Measurements from ENCODE around the gene C19orf67.

C19orf67 gene

DNA sequence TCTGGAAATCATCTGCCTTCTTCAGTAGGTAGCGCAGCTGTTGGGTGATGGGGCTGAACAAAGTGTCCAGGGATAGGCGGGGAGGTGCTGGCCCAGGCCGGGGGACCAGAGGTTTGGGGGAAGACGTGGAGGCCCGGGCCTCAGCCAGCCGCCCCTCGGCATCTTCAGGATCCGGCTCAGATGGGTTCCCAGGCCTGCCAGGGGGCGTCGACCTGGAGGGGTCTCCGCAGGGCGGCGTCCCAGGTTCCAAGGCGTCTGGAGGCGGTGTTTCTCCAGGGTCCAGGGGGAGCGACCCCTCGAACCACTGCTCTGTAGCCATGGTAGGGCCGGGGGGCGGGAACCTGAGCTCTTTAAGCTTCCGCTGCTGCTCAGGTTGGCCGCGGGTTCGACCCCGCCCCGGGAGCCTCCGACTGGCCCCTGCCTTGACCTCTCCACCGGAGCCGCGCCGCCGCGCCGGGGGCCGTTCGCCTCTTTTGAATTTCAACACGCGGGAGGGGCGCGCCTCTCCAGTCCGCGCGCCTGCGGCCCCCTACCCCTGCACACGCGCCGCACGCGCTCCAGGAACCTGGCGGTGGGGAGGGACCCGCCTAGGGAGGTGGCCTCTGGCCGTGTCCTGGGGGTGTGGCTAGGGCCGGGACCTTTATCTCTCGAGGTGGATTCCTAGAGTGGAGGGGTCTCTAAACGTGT is at the start of gene C19orf67:
Gene C19orf67 (minus strand): TSS at position 475 of the 687 bp plus-strand sequence. CDS start 156 bp downstream, at position 319.
- no peak for DNase-seq

DNA sequence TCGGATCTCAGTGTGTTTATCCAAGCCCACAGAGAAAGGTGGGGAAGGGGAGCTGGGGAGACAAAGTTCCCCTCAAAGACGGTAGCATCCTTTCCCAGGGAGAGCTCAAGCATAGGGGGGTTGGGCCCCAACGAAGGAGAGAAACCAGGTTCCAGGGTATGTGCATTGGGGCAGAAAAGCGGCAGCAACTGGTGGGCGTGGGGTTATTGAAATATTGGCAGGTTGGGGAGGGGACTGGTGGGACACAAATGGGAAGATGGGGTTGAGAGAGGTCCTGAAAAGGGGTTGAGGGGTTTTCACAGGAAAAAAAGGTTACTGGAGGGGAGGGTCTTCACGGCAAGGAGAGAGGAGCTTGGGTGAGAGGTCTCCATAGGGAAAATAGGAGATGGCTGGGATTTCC is 49.8 kb upstream of the C19orf67 start:
- DNase-seq, result no peak

DNA sequence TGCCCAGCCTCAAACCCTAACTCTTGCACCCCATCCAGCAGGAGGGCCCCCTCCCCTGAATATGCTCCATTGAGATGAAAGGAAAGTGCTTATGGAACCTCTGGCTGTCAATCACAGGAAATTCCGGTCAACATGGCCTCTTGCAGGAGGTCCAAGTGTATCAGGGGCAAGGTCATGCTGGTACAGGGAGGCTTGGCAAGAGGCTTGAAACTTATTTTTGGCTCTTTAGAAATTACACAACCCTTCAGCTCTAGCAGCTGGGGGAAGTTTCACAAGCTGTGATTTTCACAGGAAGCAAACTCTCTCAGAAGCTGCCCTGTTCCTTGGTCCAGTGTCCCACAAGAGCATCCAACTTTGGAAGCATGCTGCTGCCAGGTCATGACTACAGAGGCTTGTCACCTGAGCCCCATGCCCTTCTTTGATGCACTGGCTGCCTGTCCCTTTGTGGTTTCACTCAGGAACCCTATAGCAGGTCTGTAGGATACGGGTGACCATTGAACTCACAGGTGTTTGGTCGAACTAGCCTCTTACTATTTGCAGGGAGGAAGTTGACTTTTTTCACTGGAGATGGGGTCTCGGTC is 42.4 kb upstream of the C19orf67 start:
- peak in 1 of 2 donors; percentile 29 for DNase-seq

DNA sequence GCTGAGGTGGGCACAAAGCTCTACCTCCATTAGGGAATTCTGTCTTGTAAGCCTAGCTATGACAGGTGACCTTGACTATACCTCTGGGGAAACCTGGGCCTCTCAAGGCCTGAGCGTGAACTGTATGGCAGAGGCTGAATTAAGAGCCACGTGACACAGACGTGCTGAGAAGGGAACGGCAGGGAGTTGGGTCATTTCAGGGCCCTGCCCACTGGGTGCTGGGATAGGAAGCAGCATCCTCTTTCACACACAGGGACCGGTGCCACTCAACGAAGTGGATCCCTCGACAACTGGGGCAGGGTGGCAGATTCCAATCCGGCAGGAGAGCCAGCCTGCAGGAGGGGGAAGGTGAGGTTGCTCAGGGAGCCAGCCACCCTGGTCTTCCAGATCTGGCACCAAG is 41.6 kb upstream of the C19orf67 start:
- DNase-seq, result peak in 1 of 2 donors; percentile 41

DNA sequence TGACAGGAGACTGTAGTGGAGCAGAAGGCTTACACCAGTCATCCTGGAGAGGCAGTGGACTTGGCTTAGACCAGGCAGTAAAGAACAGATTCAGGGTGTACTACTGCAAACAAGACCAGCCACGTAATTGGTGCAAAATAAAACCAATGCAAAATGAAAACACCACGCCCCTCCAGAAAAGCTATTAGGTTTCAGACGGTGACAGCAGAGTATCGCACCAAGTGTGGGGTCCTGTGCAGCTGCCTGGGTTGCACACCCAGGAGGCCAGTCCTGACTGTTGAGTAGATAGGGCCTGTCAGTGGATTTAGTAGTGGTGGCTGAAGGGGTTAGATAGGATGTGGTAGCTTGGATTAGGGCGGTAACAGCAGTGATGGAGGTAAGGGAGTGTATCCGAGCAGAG is 37.3 kb upstream of the C19orf67 start:
- no peak for DNase-seq

DNA sequence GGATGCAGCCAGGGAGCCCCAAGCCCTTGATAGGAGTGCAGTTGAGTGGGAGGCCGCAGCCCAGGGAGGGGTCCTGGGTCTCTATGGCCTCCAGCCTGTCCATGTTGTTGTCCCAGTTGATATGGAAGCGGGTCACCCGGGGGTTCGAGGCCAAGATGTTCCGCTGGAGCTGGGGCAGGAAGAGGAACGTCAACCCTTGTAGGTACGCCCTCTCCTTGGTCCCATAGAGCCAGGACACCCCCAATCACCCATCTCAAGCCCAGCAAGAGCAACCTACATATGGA is 34.9 kb upstream of the C19orf67 start:
- DNase-seq, result no peak

DNA sequence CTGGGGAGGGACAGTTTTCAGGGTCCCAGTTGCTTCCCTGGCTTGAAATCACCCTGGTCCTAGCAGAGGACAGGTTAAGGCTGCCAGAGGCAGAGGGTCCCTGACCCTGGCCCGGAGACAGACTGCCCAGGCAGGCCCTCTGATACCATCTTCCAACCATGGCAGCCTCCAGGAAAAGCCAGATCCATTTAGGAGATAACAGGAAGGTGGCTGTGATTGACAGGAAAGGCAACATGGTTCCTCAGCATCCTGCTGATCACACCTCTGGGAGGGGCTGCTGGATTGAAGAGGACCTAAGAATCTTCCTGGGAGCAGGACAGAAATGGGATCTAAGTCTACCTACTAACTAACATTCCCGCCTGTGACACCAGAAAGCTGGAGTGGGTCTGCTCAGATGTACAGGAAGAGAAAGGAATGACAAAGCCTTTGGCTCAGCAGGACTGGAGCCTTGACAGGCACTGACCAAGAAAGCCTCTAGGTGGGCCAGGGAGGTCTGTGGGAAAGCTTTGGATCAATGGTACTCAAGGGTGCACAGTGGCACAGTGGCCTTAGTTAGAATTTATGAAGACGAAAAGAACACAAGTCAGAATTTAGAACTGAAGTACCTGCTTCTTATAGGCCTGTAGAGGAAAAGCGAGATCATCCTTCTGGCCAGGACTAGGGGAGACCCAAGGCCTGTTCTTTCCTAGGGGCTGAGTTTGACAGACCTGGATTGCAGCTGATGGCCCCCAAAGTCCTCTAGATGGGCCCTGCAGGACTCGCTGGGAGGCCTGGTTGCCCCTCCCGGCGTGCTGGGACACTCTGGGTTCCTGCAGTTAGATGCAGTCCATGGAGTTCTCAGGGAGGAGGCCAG is 34.3 kb upstream of the C19orf67 start:
- no peak for DNase-seq

DNA sequence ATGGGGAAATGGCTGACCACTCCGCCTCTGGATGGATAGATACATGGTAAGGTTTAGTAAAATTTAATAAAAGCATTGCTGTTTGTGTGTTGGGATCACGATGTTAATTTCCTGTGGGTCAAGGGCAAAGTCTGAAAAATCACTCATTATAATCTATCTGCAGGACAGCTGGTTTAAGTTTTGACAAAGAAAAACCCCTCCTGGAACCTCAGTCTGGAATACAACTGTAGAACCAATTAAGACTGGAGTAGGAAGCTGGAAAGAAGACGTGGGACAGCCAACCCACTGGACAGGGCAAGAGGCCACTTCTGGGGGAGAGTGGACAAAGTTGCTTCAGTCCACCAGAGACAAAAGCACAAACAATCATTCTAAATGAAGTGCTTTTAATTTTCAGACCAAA is 33.6 kb upstream of the C19orf67 start:
- DNase-seq, result no peak

DNA sequence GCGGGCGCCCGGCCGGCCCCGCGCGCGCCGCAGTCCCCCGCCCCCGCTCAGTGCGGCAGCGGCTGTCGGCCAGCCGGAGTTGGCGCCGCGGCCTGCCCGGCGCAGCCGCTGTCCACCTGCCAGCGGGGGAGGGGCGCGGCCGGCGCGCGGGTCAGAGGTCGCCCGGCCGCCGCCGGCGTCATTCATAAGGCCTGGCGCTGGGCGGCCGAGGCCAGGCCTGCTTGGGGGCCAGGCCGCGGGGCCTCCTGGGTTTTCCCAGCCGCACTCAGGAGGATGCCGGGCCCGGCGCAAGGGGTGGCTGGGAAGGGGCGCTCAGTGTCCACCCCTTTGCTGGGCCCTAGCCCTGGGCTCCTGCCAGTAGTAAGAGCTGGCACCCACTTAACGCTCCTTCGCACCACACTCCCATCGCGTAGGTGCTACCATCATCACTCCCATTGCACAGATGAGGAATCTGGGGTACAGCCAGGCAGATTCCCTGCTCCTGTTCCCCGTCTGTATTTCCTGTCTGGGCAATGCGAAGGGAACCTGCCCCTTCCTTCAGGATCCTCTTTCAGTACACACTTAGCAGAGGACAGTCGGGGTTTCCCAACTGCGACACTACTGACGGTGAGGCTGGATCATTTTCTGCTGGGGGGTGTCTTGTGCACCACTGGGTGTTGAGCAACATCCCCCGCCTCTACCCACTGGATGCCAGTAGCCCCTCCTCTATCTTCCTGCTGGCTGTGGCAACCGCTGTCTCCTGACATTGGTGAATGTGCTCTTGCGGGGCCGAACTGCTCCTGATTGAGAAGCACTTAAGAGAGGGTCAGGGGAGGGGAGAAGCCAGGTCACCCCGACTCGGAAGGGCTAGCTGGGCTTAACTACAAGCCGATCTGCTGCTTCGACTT is 32.8 kb upstream of the C19orf67 start:
- peak; percentile 59 to 80 for DNase-seq

DNA sequence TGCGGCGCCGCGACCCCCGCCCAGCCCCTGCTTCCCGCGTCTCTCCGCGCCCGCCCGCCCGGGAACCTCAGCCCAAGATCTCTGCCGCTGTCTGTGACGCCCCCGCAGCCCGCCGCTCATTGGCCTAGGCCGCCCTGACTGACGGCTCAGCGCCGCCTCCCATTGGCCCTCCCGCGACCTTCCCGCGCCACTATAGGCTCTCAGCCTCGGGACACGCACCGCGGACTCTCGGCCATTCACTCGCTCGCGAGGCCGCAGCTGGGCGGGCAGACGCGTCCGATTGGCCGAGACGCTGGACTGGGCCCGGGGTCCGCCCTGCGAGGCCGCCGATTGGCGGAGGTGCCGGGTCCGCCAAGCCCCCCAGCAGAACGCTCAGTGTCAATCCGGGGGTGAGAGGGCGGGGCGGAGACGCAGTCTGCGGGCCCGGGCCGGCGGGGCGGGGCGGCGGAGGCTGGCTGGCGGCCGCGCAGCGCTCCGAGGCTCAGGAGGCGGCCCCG is 32.1 kb upstream of the C19orf67 start, which contains the start of gene PRKACA:
Gene PRKACA (minus strand): TSS at position 95 of the 497 bp plus-strand sequence. CDS start 215 bp downstream, outside the sequence.
- peak; percentile 98 to 99 for DNase-seq

DNA sequence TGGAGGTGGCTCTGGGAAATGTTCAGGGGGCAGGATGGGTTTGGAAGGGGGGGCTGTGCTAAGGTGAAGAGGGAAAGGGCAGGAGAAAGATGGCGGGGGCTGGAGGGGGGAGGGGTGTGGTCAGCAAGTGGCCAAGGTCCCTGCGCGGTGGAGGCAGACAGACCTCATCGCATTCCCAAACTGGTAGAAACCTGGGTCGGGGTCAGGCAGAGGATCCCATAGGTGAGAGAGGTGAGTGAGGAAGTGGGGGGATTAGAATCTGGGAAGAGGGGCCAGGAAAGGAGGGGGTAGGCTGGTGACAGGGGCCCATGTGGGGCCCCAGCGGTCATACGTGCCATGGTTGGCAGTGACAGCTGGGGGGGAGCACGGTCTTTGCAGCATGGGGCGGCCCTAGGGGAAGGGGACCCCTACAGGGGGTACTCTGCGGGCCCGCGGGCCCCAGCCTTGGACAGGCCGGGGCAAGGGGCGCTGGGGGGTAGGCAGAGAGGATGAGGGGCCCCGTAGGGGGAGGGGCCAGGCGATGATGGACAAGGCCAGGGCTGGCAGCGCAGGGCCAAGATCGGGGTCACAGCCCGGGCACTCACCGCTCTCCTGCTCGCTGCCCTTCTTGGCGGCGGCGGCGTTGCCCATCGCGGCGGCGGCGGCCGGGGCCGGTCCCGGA is 31.5 kb upstream of the C19orf67 start:
- DNase-seq, result no peak

DNA sequence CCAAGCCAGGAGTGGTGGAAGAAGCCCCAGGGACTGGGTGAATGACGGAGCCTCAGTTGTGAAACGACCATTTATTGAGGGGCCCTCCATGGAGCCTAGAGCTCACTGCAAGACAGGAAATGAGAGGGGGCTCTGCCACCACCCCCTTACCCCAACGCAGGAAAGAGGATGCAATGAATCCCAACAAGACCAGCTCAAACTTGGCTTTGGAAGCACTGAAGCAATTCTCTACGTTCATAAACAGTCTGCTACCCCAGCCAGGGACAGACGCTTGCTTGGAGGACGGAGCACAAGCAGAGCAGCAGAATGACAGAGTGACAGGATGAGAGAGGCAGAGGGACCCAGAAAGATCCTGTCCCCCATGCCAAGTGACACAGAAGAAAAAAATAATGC is 30.9 kb upstream of the C19orf67 start:
- no peak for DNase-seq

DNA sequence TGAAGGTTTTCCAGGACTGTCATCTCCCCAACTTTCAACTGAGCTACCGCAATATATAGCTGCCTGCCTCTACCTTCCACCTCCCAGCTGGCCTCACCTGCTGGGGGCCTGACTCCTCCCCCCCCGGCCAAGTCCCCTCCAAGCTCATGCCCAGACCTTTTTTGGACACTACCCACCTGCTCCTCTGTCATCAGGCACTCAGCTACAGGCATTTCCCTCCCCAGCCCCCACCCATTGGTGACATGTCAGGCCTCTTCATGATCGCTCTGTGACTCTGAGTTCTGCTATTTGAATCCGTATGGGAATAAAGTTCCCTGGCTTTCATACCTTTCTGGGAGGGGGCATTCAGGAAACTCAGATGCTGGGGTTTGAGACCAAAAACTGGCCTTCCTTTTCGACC is 30.2 kb upstream of the C19orf67 start:
- no peak for DNase-seq

DNA sequence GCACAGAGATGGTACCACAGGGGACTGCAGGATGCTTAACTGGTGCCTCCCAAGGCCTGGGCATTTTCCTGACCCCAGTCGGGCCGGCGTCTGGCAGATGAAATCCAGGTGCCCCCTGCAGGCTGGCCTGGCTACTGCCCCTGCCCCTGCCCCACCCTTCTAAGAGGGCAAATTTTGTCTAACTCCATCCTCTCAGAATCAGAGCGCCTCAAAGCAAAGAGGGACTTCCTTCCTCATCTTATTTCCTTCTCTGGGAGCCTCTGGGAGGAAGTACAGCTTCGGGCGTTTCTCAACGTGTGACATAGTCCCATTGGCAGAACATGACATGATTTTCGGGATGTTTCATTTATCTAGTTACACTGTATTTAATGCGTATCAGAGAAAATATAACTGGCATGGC is 29.3 kb upstream of the C19orf67 start:
- peak; percentile 61 to 62 for DNase-seq

DNA sequence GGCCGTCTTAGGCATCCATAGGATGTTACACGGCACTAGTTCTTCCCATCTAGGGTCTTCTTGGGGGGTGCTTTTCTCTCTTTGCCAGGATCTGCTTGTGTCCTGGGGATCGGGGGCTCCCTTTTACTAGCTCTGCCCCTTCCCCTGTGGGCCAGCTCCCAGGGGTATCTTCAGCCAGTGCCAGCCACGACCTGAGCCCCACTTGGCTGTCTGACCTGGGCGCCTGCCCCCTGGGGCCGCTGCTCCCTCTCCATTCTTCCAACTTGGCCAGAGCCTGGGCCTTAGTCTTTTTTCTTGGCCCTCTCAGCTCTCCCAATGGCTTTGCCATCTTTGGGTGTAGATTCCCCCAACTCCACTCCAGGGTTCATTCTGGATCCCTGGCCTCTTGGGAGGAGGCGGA is 28.9 kb upstream of the C19orf67 start:
- no peak for DNase-seq

DNA sequence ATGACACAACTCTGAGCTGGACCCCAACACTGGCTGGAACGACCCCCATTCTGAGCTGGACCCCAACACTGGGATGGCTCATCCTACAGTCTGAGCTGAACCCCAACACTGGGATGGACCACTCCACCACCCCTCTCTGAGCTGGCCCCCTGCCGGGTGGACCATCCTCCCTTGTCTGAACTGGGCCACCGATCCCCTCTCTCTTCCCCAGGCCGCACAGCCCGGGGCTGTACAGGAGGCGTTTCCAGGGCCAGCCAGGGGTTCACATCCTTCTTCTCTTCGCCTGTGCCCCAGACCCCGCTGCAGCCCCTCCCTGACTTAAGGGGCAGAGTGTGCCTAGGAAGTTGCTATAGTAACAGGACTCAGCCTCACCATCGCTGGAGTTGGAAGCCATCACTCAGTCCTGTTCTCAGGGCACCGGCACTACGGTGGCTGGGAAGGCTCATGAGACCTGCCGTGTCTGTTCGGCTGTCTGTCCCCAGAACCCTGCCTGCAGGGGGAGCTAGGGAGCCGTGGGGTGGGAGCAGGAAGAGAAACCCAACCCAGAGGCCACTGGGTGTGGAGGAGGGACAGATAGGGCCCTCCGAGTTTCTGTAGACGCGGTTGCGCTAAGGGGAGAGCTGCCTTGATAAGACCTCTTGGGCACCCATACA is 28.3 kb upstream of the C19orf67 start:
- peak; percentile 38 to 53 for DNase-seq

DNA sequence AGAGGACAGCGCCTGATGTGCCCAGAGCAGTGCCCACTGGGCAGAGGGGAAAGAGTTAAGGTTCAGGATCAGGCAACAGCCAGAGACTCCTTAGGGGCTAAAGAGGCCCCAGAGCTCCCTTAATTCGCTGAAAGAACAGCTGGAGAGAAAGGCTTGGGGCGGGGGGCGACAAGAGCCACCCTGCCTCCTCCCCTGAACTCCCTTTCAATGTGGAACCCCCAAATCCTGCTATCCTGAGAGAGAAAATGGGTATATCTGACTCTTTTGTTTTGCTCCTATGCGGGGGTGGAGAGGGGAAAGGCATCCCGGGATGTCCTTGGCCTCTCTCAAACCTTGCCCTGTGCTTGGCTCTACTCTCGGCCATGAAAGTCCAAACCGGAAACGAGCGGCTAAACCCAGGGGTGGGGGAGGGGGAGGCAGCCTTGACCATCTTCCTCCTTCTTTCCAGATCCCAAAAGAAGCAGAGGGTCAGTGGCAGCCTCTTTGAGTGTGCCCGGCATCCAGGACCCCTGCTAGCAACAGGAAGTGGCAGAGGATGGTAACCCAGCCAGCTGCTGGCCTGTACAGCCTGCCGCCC is 27.3 kb upstream of the C19orf67 start:
- no peak for DNase-seq

DNA sequence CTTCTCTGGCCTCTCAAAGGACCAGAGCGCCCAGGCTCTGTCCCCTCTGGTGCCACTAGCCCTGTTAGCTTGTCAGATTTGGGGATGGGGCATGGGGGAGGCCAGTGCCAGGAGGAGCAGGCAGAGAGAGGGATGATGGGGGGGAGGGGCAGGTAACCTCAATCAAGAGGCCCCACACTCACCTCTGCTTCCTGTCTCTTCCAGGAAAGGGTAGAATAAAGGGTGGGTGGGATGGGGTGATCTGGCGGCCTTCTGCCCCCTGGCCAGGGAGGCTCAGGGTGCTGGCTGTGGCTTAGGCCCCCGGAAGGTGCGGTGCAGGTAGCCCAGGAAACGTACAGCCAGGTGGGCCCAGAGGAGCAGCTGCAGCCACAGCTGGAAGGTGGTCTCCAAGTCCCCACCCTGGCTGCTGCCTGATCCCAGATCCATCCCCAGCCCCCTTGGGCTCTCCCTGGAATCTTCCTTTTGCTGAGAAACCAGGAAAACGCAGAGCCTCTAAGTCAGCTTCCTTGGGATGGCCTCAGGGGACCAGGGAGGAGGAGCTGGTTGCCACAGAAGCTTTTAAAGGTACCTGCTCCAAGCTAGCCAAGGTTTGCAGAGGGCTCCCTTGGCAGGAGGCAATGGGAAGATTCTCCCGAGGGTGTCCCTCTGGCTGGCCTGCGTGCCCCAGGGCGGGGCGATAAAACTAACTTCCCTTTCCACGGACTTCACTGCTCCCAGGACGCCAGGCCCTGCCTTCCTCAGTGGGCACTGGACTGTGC is 26.6 kb upstream of the C19orf67 start:
- DNase-seq, result no peak

DNA sequence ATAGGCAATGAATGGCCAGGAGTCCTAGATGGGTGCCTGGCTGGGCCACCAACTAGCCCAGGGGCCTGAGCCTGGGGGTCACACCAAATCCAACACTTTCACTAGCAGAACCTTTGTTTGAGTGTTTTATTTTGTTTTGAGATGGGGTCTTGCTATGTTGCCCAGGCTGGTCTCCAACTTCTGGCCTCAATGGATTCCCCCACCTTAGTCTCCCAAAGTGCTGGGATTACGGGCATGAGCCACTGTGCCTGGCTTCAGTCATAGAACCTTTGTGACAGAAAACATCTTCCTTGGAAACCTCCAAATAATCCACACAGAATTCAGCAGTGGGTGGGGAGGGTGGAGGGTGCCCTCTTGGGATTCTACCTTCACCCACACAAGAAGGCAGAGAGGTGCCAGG is 25.9 kb upstream of the C19orf67 start:
- DNase-seq, result no peak

DNA sequence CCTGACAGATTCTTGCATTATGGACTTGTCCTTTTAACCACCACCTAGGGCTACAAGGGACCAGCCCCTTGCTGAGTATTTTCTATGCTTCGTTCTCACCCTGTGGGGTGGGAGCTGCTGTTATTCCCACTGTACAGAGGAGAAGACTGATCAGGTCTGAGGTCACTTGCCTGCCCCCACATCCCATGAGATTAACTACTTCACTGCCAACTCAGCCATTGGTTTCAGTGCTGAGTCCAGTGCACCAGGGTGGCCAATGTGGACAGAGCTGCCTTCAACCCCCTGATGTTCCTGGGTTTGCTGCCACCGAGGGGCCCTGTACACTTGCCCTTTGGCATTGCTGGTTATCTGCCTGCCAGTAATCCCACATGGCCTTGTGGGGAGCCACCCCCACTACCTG is 25.1 kb upstream of the C19orf67 start:
- DNase-seq, result no peak
